GM10266 (cell line): Measurements from ENCODE around the gene ESPNL.

Experiments
- DNase-seq: peaks from one replicate; pipeline ENCODE4 v3.0.0; 2012; ENCODE audit errors: extremely low spot score
- TF ChIP-seq, protein P1 (sequence below): IDR thresholded peaks from 2 replicates; pipeline ENCODE4 v1.5.1; 2012; ENCODE audit warnings: mild to moderate bottlenecking, low read depth; ENCODE audit not compliant: control insufficient read depth, insufficient read depth; ENCODE audit errors: missing control alignments

ESPNL gene

DNA sequence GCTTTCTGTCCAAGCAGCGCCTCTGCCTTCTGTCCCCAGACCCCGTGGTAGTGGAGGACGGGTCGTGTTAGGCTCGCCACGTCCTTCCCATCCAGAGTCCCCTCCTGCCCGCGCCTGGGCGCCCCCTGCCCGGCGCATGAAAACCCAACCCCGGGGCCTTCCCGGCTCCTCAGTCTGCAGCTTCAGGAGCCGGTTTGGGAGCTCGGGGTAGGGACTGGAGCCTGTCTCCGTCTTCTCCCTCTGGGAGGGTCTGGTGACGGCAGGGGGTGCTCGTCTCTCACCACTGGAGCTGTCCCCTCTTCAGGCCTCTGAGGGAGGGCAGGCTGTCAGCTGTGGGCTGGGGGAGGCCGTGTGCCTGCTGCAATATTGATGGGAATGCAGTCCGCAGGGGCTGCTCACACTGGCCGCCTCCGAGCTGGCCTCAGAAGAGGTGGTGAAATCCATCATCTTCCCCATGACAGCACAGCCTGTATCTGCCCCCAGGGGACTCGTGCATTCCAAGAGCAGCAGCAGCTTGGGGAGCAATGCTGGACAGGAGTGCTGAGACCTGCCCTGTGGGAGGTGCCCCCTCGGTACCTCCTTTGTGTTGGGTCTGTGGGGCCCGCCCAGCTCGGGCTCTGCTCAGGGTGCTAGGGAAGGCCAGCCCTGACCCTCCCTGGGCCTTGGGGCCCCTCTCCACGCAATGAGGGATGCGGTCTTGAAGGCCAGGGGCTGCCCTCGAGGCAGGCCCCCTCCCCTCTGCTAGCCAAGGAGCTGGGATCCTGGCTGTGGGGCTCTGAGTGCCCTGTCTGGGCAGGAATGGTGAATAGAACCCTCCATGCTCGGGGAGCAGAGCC, 20.5 kb downstream of the ESPNL start:
- DNase-seq, result no peak
- TF ChIP-seq, protein P1, sequence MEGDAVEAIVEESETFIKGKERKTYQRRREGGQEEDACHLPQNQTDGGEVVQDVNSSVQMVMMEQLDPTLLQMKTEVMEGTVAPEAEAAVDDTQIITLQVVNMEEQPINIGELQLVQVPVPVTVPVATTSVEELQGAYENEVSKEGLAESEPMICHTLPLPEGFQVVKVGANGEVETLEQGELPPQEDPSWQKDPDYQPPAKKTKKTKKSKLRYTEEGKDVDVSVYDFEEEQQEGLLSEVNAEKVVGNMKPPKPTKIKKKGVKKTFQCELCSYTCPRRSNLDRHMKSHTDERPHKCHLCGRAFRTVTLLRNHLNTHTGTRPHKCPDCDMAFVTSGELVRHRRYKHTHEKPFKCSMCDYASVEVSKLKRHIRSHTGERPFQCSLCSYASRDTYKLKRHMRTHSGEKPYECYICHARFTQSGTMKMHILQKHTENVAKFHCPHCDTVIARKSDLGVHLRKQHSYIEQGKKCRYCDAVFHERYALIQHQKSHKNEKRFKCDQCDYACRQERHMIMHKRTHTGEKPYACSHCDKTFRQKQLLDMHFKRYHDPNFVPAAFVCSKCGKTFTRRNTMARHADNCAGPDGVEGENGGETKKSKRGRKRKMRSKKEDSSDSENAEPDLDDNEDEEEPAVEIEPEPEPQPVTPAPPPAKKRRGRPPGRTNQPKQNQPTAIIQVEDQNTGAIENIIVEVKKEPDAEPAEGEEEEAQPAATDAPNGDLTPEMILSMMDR, result no peak

DNA sequence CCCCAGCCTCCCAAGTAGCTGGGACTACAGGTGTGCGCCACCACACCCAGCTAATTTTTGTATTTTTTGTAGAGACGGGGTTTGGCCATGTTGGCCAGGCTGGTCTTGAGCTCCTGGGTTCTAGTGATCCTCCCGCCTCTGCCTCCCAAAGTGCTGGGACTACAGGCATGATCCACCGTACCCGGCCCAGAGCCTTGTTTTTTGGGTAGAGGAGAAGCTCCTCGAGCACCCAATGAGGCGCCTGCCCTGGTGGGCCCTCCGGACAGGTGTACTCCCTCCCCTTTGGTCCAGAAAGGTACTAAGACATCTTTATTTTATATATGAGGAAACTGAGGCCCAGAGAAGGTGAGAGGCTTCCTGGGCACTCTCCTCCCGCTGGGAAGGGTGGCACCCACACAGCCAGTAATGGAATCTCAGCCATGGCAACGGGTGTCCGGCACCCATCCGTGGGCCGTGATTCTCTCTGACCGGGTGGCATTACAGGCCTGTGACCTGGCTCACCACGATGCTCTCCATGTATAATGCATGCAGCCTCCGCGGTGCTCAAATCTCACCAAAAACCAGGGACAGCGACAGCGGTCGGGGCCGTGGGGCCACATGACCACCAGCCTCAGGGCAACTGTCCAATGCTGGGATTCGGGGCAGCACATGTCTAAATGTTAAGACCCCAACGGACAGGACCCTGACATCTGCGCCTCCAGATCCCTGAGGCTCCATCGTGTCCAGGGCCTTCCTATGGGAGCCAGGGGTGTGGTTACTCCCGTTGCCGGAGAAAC, 21.6 kb downstream of the ESPNL start:
- no peak for DNase-seq
- TF ChIP-seq, protein P1, result no peak

DNA sequence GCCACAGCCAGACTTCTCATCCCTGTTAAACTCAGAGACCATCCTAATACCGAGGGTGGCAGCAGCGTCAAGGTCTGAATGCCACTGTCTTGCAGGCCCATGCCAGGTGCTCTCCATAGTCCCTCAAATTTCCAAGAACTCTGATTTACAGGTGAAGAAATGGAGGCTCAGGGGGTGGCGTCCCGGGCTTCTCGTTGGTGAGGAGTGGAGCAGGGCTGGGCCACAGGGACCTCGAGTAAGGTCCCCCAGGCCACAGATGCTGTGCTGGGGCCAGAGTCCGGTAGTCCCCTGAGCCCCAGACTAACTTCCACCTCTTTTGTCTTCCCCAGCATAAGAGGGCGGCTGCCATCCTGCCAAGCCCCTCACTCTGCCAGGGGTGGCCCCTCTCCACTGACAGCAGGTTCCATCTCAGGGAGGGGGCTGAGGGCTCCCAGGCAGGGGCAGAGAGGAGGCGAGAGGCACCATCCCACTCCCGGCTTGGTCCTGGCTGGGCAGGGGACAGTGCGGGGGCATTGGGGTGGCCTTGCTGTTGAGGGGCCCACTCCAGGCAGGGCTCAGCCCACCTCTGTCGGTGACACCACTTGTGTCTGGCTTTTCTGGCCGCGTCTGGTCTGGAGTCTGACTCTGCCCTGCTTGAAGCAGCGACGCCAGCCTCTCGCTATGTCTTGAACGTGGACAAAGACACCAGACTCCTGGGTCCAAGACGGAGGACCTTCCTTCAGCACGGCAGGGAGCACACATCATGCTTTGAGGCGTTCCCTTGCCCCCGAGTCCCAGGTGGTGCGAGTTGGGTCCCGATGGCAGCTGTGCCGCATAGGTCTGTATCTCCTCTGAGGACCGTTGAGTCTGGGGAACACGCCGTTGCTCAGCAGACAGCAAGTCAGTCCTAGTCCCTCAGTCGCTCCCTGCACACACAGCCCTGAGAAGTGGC, 22.4 kb downstream of the ESPNL start:
- TF ChIP-seq, protein P1, result no peak
- no peak for DNase-seq

DNA sequence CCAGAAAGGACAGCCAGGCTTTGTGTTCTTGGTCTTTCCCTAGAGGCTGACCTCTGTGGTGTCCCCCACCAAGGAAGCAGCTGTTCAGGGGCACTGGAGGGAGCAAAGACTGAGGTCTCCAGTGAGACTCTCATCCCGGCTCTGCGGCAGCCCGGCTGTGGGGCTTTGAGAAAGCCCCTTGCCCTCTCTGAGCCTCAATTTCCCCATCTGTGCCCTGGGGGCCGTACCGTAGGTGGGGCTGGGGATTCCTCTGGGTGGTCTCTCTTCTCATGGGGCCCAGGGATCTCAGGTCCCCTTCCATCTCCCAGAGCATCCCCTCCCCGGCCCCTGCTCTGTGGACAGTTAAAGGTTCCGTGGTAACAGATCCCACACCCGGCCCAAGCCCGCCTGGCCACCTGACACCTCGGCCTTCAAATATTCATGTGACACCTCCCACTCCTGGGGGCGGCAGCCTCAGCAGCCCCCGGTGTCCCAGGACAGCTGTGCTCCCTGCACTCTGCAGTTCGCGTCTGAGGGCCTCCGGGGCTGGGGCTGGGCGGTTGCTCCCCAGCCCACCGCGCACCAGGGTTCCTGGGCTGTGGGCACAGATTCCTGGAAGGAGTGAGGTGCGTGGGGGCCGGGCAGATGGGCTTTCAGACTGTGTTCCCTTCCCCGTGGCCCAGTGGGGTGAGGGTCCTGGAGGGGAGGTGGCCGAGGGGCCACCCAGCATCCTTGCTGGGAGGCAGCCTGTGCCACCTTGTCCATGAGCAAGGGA, 23.3 kb downstream of the ESPNL start:
- TF ChIP-seq, protein P1, result no peak
- DNase-seq, result no peak

DNA sequence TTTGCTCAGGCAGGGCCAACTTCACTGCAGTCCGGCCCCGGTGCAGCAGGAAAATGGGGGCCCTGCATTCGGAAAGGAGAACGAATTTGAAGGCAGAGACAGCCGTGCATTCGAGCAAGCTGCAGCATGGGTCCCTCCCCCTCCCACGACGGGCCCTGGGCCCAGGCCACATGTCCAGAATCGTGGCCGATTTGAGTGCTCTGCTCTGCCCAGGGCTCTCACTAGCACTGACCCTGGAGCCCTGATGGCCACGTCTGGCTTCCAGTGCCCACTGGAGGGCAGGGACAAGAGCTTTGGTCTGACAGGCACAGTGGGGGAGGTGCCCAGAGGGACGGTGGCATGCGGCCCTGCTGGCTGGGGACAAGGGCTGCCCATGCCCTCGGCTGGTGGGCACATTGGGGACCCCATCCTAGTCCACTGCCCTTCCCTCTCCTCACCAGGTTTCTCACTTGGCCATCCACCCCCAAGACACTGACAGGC, 23.9 kb downstream of the ESPNL start:
- TF ChIP-seq, protein P1, result no peak
- no peak for DNase-seq

DNA sequence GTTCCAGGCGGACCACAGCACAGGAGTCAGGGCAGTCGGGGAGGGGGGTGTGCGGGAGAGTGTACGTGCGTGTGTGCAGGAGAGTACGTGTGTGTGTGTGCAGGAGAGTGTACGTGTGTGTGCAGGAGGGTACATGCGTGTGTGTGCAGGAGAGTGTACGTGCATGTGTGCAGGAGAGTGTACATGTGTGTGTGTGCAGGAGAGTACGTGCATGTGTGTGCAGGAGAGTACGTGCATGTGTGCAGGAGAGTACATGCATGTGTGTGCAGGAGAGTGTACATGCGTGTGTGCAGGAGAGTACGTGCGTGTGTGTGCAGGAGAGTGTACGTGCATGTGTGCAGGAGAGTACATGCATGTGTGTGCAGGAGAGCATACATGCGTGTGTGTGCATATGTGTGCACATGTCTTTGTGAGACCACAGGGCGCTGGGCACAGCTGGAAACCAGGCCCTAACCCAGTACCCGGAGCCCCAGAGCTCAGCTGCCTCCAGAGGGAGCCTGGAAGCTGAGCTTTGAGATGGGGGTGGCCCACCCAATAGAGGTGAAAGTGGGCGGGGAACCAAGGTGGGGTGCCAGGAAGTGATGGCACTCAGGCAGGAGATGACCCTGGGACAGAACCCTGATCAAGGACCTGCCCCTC, 24.5 kb downstream of the ESPNL start:
- DNase-seq, result no peak
- TF ChIP-seq, protein P1, result no peak
